Fibroblast of villous mesenchyme (primary cell): ENCODE measurements around the gene CCDC88B. TPM values are rescaled to one million over a fixed set of nuclear protein-coding genes. Genes with fewer than 3 reads are reported as not detected.

ENCODE experiments used
- DNase-seq: peaks from one replicate; pipeline ENCODE4 v3.0.0-alpha.2; 2010; ENCODE audit warnings: low read depth
- H3K4me3 ChIP-seq: 2 replicates; pipeline ENCODE4 v1.5.1; 2011; ENCODE audit warnings: low read depth, mild to moderate bottlenecking, low read length
- total RNA-seq: library from RNA; depleted of rRNA; stranded (reverse); fragments of >200 nt; gene quantifications from 2 replicates; pipeline ENCODE4 v1.2.3, GENCODE V29; 2012
- TF ChIP-seq, protein P1 (sequence below): IDR thresholded peaks from 2 replicates; pipeline ENCODE4 v1.5.1; 2012; ENCODE audit warnings: low read depth, mild to moderate bottlenecking, low read length; ENCODE audit not compliant: insufficient read depth

Gene CCDC88B
- total RNA-seq, 1 donor, result 1.7 TPM

DNA sequence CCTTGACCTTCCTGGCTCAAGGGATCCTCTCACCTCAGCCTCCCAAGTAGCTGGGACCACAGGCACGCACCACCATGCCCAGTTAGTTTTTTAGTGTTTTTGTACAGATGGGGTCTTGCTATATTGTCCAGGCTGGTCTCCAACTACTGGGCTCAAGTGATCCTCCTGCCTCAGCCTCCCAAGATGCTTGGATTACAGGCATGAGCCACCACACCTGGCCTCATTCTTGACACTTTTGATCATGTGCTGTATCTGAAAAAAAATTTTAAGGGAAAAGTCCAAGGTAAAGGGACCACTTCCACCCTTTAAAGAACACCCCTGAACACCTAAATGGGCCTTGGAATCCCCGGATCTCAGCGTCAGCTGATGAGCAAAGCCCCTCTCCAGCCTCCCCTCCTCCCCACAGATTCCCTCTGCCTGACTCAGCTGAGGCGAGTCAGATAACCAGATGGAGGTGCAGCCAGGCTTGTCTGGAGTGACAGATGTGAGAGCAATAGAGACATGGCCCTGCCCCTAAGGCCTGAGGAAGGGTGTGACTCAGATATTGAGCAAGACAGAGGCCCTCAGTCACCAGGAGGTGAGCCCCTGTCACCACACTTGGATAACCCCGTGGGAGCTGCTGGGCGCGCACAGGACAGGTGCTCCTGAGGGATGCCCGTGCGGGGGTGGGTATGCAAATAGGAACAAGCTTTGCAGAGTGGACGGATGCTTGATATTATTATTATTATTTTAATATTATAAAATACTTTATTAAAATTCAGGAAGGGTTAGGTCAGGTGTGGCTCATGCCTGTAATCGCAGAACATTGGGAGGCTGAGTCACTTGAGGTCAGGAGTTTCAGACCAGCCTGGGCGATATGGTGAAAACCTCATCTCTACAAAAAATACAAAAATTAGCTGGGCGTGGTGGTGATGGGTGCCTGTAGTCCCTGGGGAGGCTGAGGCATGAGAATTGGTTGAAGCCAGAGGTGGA is 5.0 kb upstream of the CCDC88B start:
- DNase-seq, result peak; percentile 86
- H3K4me3 ChIP-seq, result no peak overlapping the region
- TF ChIP-seq, protein P1, sequence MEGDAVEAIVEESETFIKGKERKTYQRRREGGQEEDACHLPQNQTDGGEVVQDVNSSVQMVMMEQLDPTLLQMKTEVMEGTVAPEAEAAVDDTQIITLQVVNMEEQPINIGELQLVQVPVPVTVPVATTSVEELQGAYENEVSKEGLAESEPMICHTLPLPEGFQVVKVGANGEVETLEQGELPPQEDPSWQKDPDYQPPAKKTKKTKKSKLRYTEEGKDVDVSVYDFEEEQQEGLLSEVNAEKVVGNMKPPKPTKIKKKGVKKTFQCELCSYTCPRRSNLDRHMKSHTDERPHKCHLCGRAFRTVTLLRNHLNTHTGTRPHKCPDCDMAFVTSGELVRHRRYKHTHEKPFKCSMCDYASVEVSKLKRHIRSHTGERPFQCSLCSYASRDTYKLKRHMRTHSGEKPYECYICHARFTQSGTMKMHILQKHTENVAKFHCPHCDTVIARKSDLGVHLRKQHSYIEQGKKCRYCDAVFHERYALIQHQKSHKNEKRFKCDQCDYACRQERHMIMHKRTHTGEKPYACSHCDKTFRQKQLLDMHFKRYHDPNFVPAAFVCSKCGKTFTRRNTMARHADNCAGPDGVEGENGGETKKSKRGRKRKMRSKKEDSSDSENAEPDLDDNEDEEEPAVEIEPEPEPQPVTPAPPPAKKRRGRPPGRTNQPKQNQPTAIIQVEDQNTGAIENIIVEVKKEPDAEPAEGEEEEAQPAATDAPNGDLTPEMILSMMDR, result no peak

DNA sequence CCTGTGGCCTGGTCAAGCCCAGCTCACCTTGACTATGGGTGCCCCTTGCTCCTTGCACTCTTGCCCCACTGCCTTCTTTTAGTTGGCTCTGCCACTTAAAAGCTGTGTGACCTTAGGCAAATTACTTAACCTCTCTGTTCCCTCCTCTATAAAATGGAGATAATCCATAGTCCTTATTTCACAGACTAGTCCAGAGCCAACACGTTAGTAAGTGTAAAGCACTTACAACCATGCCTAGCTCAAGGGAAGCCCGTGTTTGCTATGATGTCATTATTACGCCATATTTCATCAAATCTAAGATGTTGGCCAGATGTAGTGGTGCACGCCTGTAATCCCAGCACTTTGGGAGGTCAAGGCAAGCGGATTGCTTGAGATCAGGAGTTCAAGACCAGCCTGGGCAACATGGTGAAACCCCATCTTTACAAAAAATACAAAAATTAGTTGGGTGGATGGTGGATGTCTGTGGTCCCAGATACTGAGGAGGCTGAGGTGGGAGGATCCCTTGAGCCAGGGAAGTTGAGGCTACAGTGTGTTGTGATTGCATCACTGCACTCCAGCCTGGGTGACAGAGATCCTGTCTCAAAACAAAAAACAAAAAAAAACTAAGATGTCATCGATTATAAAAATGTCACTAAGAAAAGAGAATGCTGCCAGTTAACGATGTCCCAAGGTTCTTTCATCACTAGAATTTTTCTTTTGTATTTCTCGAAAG is 2.3 kb upstream of the CCDC88B start:
- DNase-seq, result peak; percentile 42
- TF ChIP-seq, protein P1, result no peak
- no peak overlapping the region for H3K4me3 ChIP-seq

DNA sequence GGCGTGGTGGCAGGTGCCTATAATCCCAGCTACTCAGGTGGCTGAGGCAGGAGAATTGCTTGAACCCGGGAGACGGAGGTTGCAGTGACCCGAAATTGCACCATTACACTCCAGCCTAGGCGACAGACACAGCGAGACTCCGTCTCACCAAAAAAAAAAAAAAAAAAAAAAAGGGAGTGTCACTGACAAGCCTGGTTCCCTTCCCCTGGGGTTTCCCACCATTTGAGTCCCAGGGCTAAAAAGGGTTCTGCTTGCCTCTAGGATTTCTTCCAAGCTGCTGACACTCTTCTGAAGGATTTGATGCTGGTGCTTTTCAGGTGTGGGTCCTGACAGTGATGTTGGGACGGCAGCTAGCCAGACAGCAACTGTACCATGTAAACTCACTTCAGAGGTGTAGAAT is 1.3 kb upstream of the CCDC88B start:
- no peak for DNase-seq

DNA sequence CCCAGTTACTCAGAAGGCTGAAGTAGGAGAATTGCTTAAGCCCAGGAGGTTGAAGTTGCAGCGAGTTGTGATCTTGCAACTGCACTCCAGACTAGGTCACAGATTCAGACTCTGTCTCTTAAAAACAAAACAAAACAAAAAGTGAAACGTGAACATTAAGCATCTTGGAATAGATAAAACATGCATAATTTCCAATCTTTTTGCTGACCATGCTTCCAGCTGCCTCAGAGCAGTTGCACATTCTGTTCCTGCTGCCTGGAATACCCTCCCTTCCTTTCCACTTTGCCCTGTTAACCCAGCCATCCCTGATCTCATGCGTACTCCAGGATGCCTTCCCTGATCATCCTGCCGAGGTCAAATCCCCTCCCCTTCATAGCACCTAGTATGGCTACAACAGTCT is 718 bp upstream of the CCDC88B start:
- H3K4me3 ChIP-seq, result no peak overlapping the region
- TF ChIP-seq, protein P1, result no peak
- DNase-seq, result no peak

More for the DNA sequence above, 1.3 kb upstream of the CCDC88B start:
- TF ChIP-seq, protein P1, result no peak
- H3K4me3 ChIP-seq, result no peak overlapping the region

- TF ChIP-seq, protein P1, result no peak
- no peak for DNase-seq
- H3K4me3 ChIP-seq, result no peak overlapping the region
These were observed 799 bp downstream of the CCDC88B start for GRCh38 chr11:64340671-64341335.

DNA sequence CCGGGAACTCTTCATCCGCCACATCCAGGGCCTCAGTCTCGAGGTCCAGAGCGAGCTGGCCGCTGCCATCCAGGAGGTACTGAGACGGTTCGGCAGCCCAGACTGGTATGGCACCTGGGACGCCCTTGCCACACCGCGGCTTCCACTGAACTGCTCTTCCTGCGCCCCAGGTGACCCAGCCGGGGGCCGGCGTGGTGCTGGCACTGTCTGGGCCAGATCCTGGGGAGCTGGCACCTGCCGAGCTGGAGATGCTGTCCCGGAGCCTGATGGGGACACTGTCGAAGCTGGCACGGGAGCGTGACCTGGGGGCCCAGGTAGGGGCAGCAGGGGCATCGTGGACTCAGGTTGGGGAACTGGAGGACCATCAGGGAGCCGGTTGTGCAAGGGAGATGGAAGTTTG is 1.4 kb downstream of the CCDC88B start:
- DNase-seq, result no peak

More for the DNA sequence above, 1.4 kb downstream of the CCDC88B start:
- TF ChIP-seq, protein P1, result no peak
- no peak overlapping the region for H3K4me3 ChIP-seq
